Body of pancreas (tissue), 4 donors: Measurements from ENCODE around the gene FGFBP1.

Source experiments
- CTCF ChIP-seq, 7 experiments: fragments of 450-650 bp in 4 of 7; fragments of 200-600 bp in 3 of 7; sonication (generic) in 3 of 7; IDR thresholded peaks; one replicate each; pipeline ENCODE4 v1.5.1; 2016 to 2019; ENCODE audit warnings: antibody characterized with exemption in 7 of 7
- POLR2A ChIP-seq, 3 donors: fragments of 450-650 bp; IDR thresholded peaks; one replicate each; pipeline ENCODE4 v1.6.1; 2016; ENCODE audit warnings: antibody characterized with exemption in 3 of 3, mild to moderate bottlenecking in 2 of 3

- TF ChIP-seq CTCF (IDR thresholded peaks at IDR 0.05): no peak
- TF ChIP-seq POLR2A (IDR thresholded peaks at IDR 0.05): no peak
Observed at GRCh38 chr4:15947684-15948083, 9.1 kb upstream of the FGFBP1 start.
